ENCODE data around the gene FAM53A. TPM values are rescaled to one million over a fixed set of nuclear protein-coding genes. Genes with fewer than 3 reads are reported as not detected.

Gene FAM53A
- total and polyA plus RNA-seq, 10 of the 15 experiments (the other 5 are each of a cell fraction or from before 2014, with no cell fraction given): 0.02 to 0.87 (median 0.38) TPM; not detected in 2

GRCh38 chr4:1614854-1615595 lies 69.1 kb downstream of the FAM53A start (continued):
- TF ChIP-seq EP300 (IDR thresholded peaks at IDR 0.05; ENCODE audit: borderline replicate concordance in 1 of 2, control insufficient read depth in 1 of 2, low read depth in 2 of 2, low read length in 2 of 2): no peak
- no peak for TF ChIP-seq SUPT20H (IDR thresholded peaks at IDR 0.05; ENCODE audit: borderline replicate concordance, control insufficient read depth, low read depth, low read length)
- TF ChIP-seq CBX5 (IDR thresholded peaks at IDR 0.05; ENCODE audit: low read depth): no peak
- TF ChIP-seq PKNOX1 (IDR thresholded peaks at IDR 0.05): no peak
- TF ChIP-seq IRF5 (IDR thresholded peaks at IDR 0.05; ENCODE audit: borderline replicate concordance): no peak
- TF ChIP-seq POLR2AphosphoS5 (IDR thresholded peaks at IDR 0.05; ENCODE audit: low read length): no peak
- no peak for TF ChIP-seq SREBF1 (IDR thresholded peaks at IDR 0.05; ENCODE audit: low read length)
- no peak for TF ChIP-seq MLLT1 (IDR thresholded peaks at IDR 0.05)
- TF ChIP-seq POLR2AphosphoS2 (IDR thresholded peaks at IDR 0.05; ENCODE audit: low read depth, low read length): no peak
- no peak for TF ChIP-seq YBX1 (IDR thresholded peaks at IDR 0.05)
- no peak for TF ChIP-seq CHD4 (IDR thresholded peaks at IDR 0.05)
- no peak for TF ChIP-seq CTCF (IDR thresholded peaks at IDR 0.05 in 2 of 3, conservative IDR thresholded peaks at IDR 0.05 in 1 of 3; ENCODE audit: control insufficient read depth in 2 of 3, extremely low read depth in 1 of 3, insufficient read depth in 1 of 3, low read depth in 3 of 3, low read length in 3 of 3)

Measured in GM12878 (cell line).